ENCODE data around the gene MMP11.

MMP11 gene

GRCh38 chr22:23780146-23780748 is 7.6 kb downstream of the MMP11 start:
- no peak for FAIRE-seq
- no peak for DNase-seq (ENCODE audit: insufficient read length, low spot score)
- no peak for TF ChIP-seq POLR2A (IDR thresholded peaks at IDR 0.05; ENCODE audit: low read depth, low read length)

- FAIRE-seq (no peak), DNase-seq (ENCODE audit: insufficient read length, low spot score) (no peak)
- no peak for TF ChIP-seq POLR2A (IDR thresholded peaks at IDR 0.05; ENCODE audit: low read depth, low read length)
These were observed 8.4 kb downstream of the MMP11 start for GRCh38 chr22:23781065-23781464.

- FAIRE-seq (no peak), DNase-seq (ENCODE audit: insufficient read length, low spot score) (peak; percentile 83)
These were observed 9.0 kb downstream of the MMP11 start for GRCh38 chr22:23781511-23782183.

GRCh38 chr22:23782252-23782651 is 9.6 kb downstream of the MMP11 start:
- no peak for TF ChIP-seq POLR2A (IDR thresholded peaks at IDR 0.05; ENCODE audit: low read depth, low read length)

More at GRCh38 chr22:23781511-23782183, 9.0 kb downstream of the MMP11 start:
- no peak for TF ChIP-seq POLR2A (IDR thresholded peaks at IDR 0.05; ENCODE audit: low read depth, low read length)

GRCh38 chr22:23782703-23783102 is 10.1 kb downstream of the MMP11 start:
- FAIRE-seq = no peak
- DNase-seq (ENCODE audit: insufficient read length, low spot score) = no peak
- TF ChIP-seq POLR2A (IDR thresholded peaks at IDR 0.05; ENCODE audit: low read depth, low read length) = no peak

More at GRCh38 chr22:23782252-23782651, 9.6 kb downstream of the MMP11 start:
- FAIRE-seq = no peak
- no peak for DNase-seq (ENCODE audit: insufficient read length, low spot score)

- DNase-seq (ENCODE audit: insufficient read length, low spot score) = no peak
- no peak for FAIRE-seq
- no peak for TF ChIP-seq POLR2A (IDR thresholded peaks at IDR 0.05; ENCODE audit: low read depth, low read length)
These were observed 10.9 kb downstream of the MMP11 start for GRCh38 chr22:23783265-23784150.

- no peak for TF ChIP-seq POLR2A (IDR thresholded peaks at IDR 0.05; ENCODE audit: low read depth, low read length)
- no peak for DNase-seq (ENCODE audit: insufficient read length, low spot score)
- no peak for FAIRE-seq
These were observed 11.6 kb downstream of the MMP11 start for GRCh38 chr22:23784215-23784732.

GRCh38 chr22:23786261-23786710 is 13.6 kb downstream of the MMP11 start:
- FAIRE-seq (no peak), DNase-seq (ENCODE audit: insufficient read length, low spot score) (no peak)
- TF ChIP-seq POLR2A (IDR thresholded peaks at IDR 0.05; ENCODE audit: low read depth, low read length) = no peak

GRCh38 chr22:23786752-23787599 is 14.3 kb downstream of the MMP11 start, which contains the start of gene SMARCB1:
TSS of gene SMARCB1 (plus strand) at chr22:23786966. CDS start at chr22:23787170, 204 bp downstream.
- TF ChIP-seq POLR2A (IDR thresholded peaks at IDR 0.05; ENCODE audit: low read depth, low read length) = peak; percentile 60
- FAIRE-seq = no peak
- peak; percentile 75 for DNase-seq (ENCODE audit: insufficient read length, low spot score)

GRCh38 chr22:23787600-23787896 is 14.9 kb downstream of the MMP11 start:
- FAIRE-seq (no peak), DNase-seq (ENCODE audit: insufficient read length, low spot score) (no peak)
- no peak for TF ChIP-seq POLR2A (IDR thresholded peaks at IDR 0.05; ENCODE audit: low read depth, low read length)

- FAIRE-seq (no peak), DNase-seq (ENCODE audit: insufficient read length, low spot score) (no peak)
- no peak for TF ChIP-seq POLR2A (IDR thresholded peaks at IDR 0.05; ENCODE audit: low read depth, low read length)
These were observed 15.3 kb downstream of the MMP11 start for GRCh38 chr22:23787910-23788309.

GRCh38 chr22:23789121-23789520 is 16.5 kb downstream of the MMP11 start:
- no peak for FAIRE-seq
- DNase-seq (ENCODE audit: insufficient read length, low spot score) = no peak
- no peak for TF ChIP-seq POLR2A (IDR thresholded peaks at IDR 0.05; ENCODE audit: low read depth, low read length)

- FAIRE-seq (no peak), DNase-seq (ENCODE audit: insufficient read length, low spot score) (no peak)
- TF ChIP-seq POLR2A (IDR thresholded peaks at IDR 0.05; ENCODE audit: low read depth, low read length) = no peak
These were observed 17.0 kb downstream of the MMP11 start for GRCh38 chr22:23789638-23790037.
